Measurements from ENCODE around the gene RNU5D-1.

RNU5D-1 gene

GRCh38 chr1:44718091-44718490 is 12.9 kb downstream of the RNU5D-1 start:
- WGBS, 2 experiments, result 90 to 93% methylated on average over 6 of the region's 6 CpGs

GRCh38 chr1:44717653-44718052 is 13.3 kb downstream of the RNU5D-1 start:
- H3K36me3 ChIP-seq (ENCODE audit: control insufficient read depth, insufficient read depth, low read length), result no peaks in the 10 kb centered on the region
- no peaks in the 10 kb centered on the region for H3K4me1 ChIP-seq (ENCODE audit: control insufficient read depth, insufficient read depth, low read length)
- H3K9me3 ChIP-seq (ENCODE audit: control insufficient read depth, low read length), result no peaks in the 10 kb centered on the region
- no peak overlapping the region for H3K27ac ChIP-seq (ENCODE audit: insufficient read depth, low read depth, low read length, poor library complexity, severe bottlenecking)
- 91 to 96% methylated on average over 1 of the region's 1 CpG for WGBS, 2 experiments
- H3K27me3 ChIP-seq (ENCODE audit: control insufficient read depth, insufficient read depth, low read length, poor library complexity, severe bottlenecking), result no peaks in the 10 kb centered on the region
- H3K4me3 ChIP-seq (ENCODE audit: insufficient read depth, low read depth, low read length), result no peak overlapping the region

More at GRCh38 chr1:44718091-44718490, 12.9 kb downstream of the RNU5D-1 start:
- Histone ChIP-seq H3K4me3 (ENCODE audit: insufficient read depth, low read depth, low read length) (no peak overlapping the region), H3K27ac (ENCODE audit: insufficient read depth, low read depth, low read length, poor library complexity, severe bottlenecking) (no peak overlapping the region), H3K36me3 (ENCODE audit: control insufficient read depth, insufficient read depth, low read length) (no peaks in the 10 kb centered on the region), H3K4me1 (ENCODE audit: control insufficient read depth, insufficient read depth, low read length) (no peaks in the 10 kb centered on the region), H3K9me3 (ENCODE audit: control insufficient read depth, low read length) (no peaks in the 10 kb centered on the region), H3K27me3 (ENCODE audit: control insufficient read depth, insufficient read depth, low read length, poor library complexity, severe bottlenecking) (no peaks in the 10 kb centered on the region)

- WGBS, 2 experiments, result 91 to 94% methylated on average over 4 of the region's 4 CpGs
These were observed 13.8 kb downstream of the RNU5D-1 start for GRCh38 chr1:44717156-44717555.

GRCh38 chr1:44714944-44715571 is 15.9 kb downstream of the RNU5D-1 start:
- no peak overlapping the region for H3K27ac ChIP-seq (ENCODE audit: insufficient read depth, low read depth, low read length, poor library complexity, severe bottlenecking)
- H3K36me3 ChIP-seq (ENCODE audit: control insufficient read depth, insufficient read depth, low read length), result no peaks in the 10 kb centered on the region
- no peaks in the 10 kb centered on the region for H3K27me3 ChIP-seq (ENCODE audit: control insufficient read depth, insufficient read depth, low read length, poor library complexity, severe bottlenecking)
- no peaks in the 10 kb centered on the region for H3K9me3 ChIP-seq (ENCODE audit: control insufficient read depth, low read length)
- no peak overlapping the region for H3K4me3 ChIP-seq (ENCODE audit: insufficient read depth, low read depth, low read length)
- WGBS, 2 experiments, result 24 to 26% methylated on average over 9 of the region's 9 CpGs
- no peaks in the 10 kb centered on the region for H3K4me1 ChIP-seq (ENCODE audit: control insufficient read depth, insufficient read depth, low read length)

More at GRCh38 chr1:44717156-44717555, 13.8 kb downstream of the RNU5D-1 start:
- no peaks in the 10 kb centered on the region for H3K4me1 ChIP-seq (ENCODE audit: control insufficient read depth, insufficient read depth, low read length)
- H3K36me3 ChIP-seq (ENCODE audit: control insufficient read depth, insufficient read depth, low read length), result no peaks in the 10 kb centered on the region
- H3K27ac ChIP-seq (ENCODE audit: insufficient read depth, low read depth, low read length, poor library complexity, severe bottlenecking), result no peak overlapping the region
- no peak overlapping the region for H3K4me3 ChIP-seq (ENCODE audit: insufficient read depth, low read depth, low read length)
- no peaks in the 10 kb centered on the region for H3K27me3 ChIP-seq (ENCODE audit: control insufficient read depth, insufficient read depth, low read length, poor library complexity, severe bottlenecking)
- no peaks in the 10 kb centered on the region for H3K9me3 ChIP-seq (ENCODE audit: control insufficient read depth, low read length)

GRCh38 chr1:44714532-44714931 is 16.4 kb downstream of the RNU5D-1 start:
- no peaks in the 10 kb centered on the region for H3K36me3 ChIP-seq (ENCODE audit: control insufficient read depth, insufficient read depth, low read length)
- no peaks in the 10 kb centered on the region for H3K27me3 ChIP-seq (ENCODE audit: control insufficient read depth, insufficient read depth, low read length, poor library complexity, severe bottlenecking)
- no peaks in the 10 kb centered on the region for H3K9me3 ChIP-seq (ENCODE audit: control insufficient read depth, low read length)
- 90 to 94% methylated on average over 7 of the region's 7 CpGs for WGBS, 2 experiments
- H3K4me3 ChIP-seq (ENCODE audit: insufficient read depth, low read depth, low read length), result no peak overlapping the region
- H3K4me1 ChIP-seq (ENCODE audit: control insufficient read depth, insufficient read depth, low read length), result no peaks in the 10 kb centered on the region
- H3K27ac ChIP-seq (ENCODE audit: insufficient read depth, low read depth, low read length, poor library complexity, severe bottlenecking), result no peak overlapping the region

- Histone ChIP-seq H3K4me1 (ENCODE audit: control insufficient read depth, insufficient read depth, low read length) (no peaks in the 10 kb centered on the region), H3K27me3 (ENCODE audit: control insufficient read depth, insufficient read depth, low read length, poor library complexity, severe bottlenecking) (no peaks in the 10 kb centered on the region), H3K36me3 (ENCODE audit: control insufficient read depth, insufficient read depth, low read length) (no peaks in the 10 kb centered on the region), H3K27ac (ENCODE audit: insufficient read depth, low read depth, low read length, poor library complexity, severe bottlenecking) (no peak overlapping the region), H3K9me3 (ENCODE audit: control insufficient read depth, low read length) (no peaks in the 10 kb centered on the region), H3K4me3 (ENCODE audit: insufficient read depth, low read depth, low read length) (no peak overlapping the region)
- WGBS, 2 experiments, result 82 to 90% methylated on average over 6 of the region's 6 CpGs
These were observed 17.6 kb downstream of the RNU5D-1 start for GRCh38 chr1:44713321-44713781.

GRCh38 chr1:44707959-44708831 is 22.8 kb downstream of the RNU5D-1 start:
- H3K27me3 ChIP-seq (ENCODE audit: control insufficient read depth, insufficient read depth, low read length, poor library complexity, severe bottlenecking), result no peaks in the 10 kb centered on the region
- no peaks in the 10 kb centered on the region for H3K36me3 ChIP-seq (ENCODE audit: control insufficient read depth, insufficient read depth, low read length)
- H3K9me3 ChIP-seq (ENCODE audit: control insufficient read depth, low read length), result no peaks in the 10 kb centered on the region
- no peak overlapping the region for H3K27ac ChIP-seq (ENCODE audit: insufficient read depth, low read depth, low read length, poor library complexity, severe bottlenecking)
- WGBS, 2 experiments, result 74 to 79% methylated on average over 15 of the region's 15 CpGs
- no peak overlapping the region for H3K4me3 ChIP-seq (ENCODE audit: insufficient read depth, low read depth, low read length)
- no peaks in the 10 kb centered on the region for H3K4me1 ChIP-seq (ENCODE audit: control insufficient read depth, insufficient read depth, low read length)

- no peaks in the 10 kb centered on the region for H3K36me3 ChIP-seq (ENCODE audit: control insufficient read depth, insufficient read depth, low read length)
- no peaks in the 10 kb centered on the region for H3K4me1 ChIP-seq (ENCODE audit: control insufficient read depth, insufficient read depth, low read length)
- no peak overlapping the region for H3K27ac ChIP-seq (ENCODE audit: insufficient read depth, low read depth, low read length, poor library complexity, severe bottlenecking)
- no peaks in the 10 kb centered on the region for H3K27me3 ChIP-seq (ENCODE audit: control insufficient read depth, insufficient read depth, low read length, poor library complexity, severe bottlenecking)
- 88 to 89% methylated on average over 6 of the region's 6 CpGs for WGBS, 2 experiments
- no peak overlapping the region for H3K4me3 ChIP-seq (ENCODE audit: insufficient read depth, low read depth, low read length)
- no peaks in the 10 kb centered on the region for H3K9me3 ChIP-seq (ENCODE audit: control insufficient read depth, low read length)
These were observed 23.7 kb downstream of the RNU5D-1 start for GRCh38 chr1:44707112-44707881.

- H3K9me3 ChIP-seq (ENCODE audit: control insufficient read depth, low read length), result no peaks in the 10 kb centered on the region
- H3K27me3 ChIP-seq (ENCODE audit: control insufficient read depth, insufficient read depth, low read length, poor library complexity, severe bottlenecking), result no peaks in the 10 kb centered on the region
- H3K4me3 ChIP-seq (ENCODE audit: insufficient read depth, low read depth, low read length), result no peak overlapping the region
- 84 to 87% methylated on average over 2 of the region's 2 CpGs for whole genome bisulfite sequencing, 2 experiments
- H3K27ac ChIP-seq (ENCODE audit: insufficient read depth, low read depth, low read length, poor library complexity, severe bottlenecking), result no peak overlapping the region
- no peaks in the 10 kb centered on the region for H3K36me3 ChIP-seq (ENCODE audit: control insufficient read depth, insufficient read depth, low read length)
- H3K4me1 ChIP-seq (ENCODE audit: control insufficient read depth, insufficient read depth, low read length), result no peaks in the 10 kb centered on the region
These were observed 25.0 kb downstream of the RNU5D-1 start for GRCh38 chr1:44705938-44706337.

GRCh38 chr1:44705470-44705869 is 25.5 kb downstream of the RNU5D-1 start:
- Histone ChIP-seq H3K4me3 (ENCODE audit: insufficient read depth, low read depth, low read length) (no peak overlapping the region), H3K27ac (ENCODE audit: insufficient read depth, low read depth, low read length, poor library complexity, severe bottlenecking) (no peak overlapping the region), H3K9me3 (ENCODE audit: control insufficient read depth, low read length) (no peaks in the 10 kb centered on the region), H3K27me3 (ENCODE audit: control insufficient read depth, insufficient read depth, low read length, poor library complexity, severe bottlenecking) (no peaks in the 10 kb centered on the region), H3K36me3 (ENCODE audit: control insufficient read depth, insufficient read depth, low read length) (no peaks in the 10 kb centered on the region), H3K4me1 (ENCODE audit: control insufficient read depth, insufficient read depth, low read length) (no peaks in the 10 kb centered on the region)
- 93% methylated on average over 6 of the region's 6 CpGs for WGBS, 2 experiments
